Peyer's patch (tissue), 4 donors: ENCODE measurements around the gene MGST1. TPM values are rescaled to one million over a fixed set of nuclear protein-coding genes. Genes with fewer than 3 reads are reported as not detected.
A peak's percentile ranks its signal among the peaks of the same experiment; 100 is the strongest.

ENCODE experiments used
- DNase-seq, 3 donors: peaks; one replicate each; pipeline ENCODE4 v3.0.0-alpha.2; 2017 to 2019
- H3K27ac ChIP-seq, 4 donors: fragments of 200-600 bp; sonication (generic); one replicate each; pipeline ENCODE4 v1.5.1; 2016 to 2019
- H3K27me3 ChIP-seq, 2 donors: fragments of 200-600 bp; sonication (generic); one replicate each; pipeline ENCODE4 v1.5.1; 2019
- H3K36me3 ChIP-seq, 3 donors: fragments of 200-600 bp; sonication (generic); one replicate each; pipeline ENCODE4 v1.5.1; 2016 to 2019
- H3K4me1 ChIP-seq, 4 donors: fragments of 200-600 bp; sonication (generic); one replicate each; pipeline ENCODE4 v1.5.1; 2016 to 2019
- H3K4me3 ChIP-seq, 4 donors: fragments of 200-600 bp; sonication (generic); 1 replicate in 3 of 4; 2 replicates in 1 of 4; pipeline ENCODE4 v1.5.1; 2016 to 2019; ENCODE audit warnings: mild to moderate bottlenecking in 1 of 4
- H3K9me3 ChIP-seq, 4 donors: fragments of 200-600 bp; sonication (generic); one replicate each; pipeline ENCODE4 v1.5.1; 2016 to 2019; ENCODE audit warnings: mild to moderate bottlenecking in 1 of 4
- POLR2A ChIP-seq, 2 donors: fragments of 450-650 bp; IDR thresholded peaks; one replicate each; pipeline ENCODE4 v1.5.1; 2017; ENCODE audit warnings: antibody characterized with exemption in 2 of 2, mild to moderate bottlenecking in 2 of 2, moderate library complexity in 2 of 2
- total RNA-seq, 4 donors: library from RNA; depleted of rRNA; stranded (reverse); fragments of >200 nt; gene quantifications; one replicate each; pipeline ENCODE4 v1.1.0, GENCODE V29; 2016
- TF ChIP-seq, protein P1 (sequence below), 6 experiments: fragments of 450-650 bp in 4 of 6; fragments of 200-600 bp in 2 of 6; sonication (generic) in 1 of 6; IDR thresholded peaks; one replicate each; pipeline ENCODE4 v1.5.1; 2017 to 2019; ENCODE audit warnings: antibody characterized with exemption in 6 of 6, mild to moderate bottlenecking in 3 of 6, moderate library complexity in 1 of 6

The MGST1 gene
- total RNA-seq, 4 donors from 2014 or later: 55.3 to 197 (median 125) TPM

DNA sequence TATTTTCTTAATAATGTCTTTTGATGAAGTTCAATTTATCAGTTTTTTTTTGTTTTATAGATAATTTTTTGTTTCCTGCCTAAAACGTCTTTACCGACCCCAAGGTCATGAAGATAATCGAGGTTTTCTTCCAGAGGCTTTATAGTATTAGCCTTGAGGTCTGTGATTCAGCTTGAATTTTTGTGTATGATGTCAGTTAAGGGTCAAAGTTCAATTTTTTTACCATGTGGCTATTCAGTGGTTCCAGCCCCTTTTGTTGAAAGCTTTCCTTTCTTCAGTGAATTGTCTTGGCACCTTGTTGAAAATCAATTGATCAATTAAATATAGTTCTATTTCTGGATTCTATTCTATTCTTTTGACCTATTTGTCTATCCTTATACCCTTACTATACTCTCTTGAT is 3.2 kb upstream of the MGST1 start:
- no peak overlapping the region for H3K4me3 ChIP-seq
- H3K4me1 ChIP-seq: peaks cover 0 to 5% (median 0%) of the 10 kb centered on the region in 4 donors
- no peaks in the 10 kb centered on the region for H3K9me3 ChIP-seq
- no peaks in the 10 kb centered on the region for H3K36me3 ChIP-seq
- H3K27me3 ChIP-seq: no peaks in the 10 kb centered on the region
- no peak overlapping the region for H3K27ac ChIP-seq
- no peak for DNase-seq
- no peak for TF ChIP-seq POLR2A (IDR thresholded peaks at IDR 0.05)

DNA sequence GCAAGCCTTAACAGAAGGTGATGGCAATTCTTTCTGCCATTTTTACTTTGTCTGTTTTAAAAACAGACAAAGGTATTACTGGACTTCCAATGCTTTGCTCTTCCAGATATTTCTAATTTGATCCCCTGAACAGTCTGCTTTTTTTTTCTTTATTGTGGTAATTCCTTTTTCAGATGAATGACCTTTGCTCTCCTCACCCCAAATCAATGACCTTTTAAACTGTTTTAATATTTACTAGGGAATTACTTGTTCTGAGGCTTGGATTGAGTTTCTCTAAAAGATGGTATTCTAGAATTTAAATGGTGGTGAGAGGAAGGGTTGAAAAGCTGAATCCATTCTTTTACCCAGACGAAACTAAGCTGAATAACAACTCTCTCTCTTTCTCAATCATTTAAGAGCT is 2.3 kb upstream of the MGST1 start:
- no peak overlapping the region for H3K4me3 ChIP-seq
- H3K27me3 ChIP-seq: no peaks in the 10 kb centered on the region
- no peak for DNase-seq
- TF ChIP-seq, protein P1, sequence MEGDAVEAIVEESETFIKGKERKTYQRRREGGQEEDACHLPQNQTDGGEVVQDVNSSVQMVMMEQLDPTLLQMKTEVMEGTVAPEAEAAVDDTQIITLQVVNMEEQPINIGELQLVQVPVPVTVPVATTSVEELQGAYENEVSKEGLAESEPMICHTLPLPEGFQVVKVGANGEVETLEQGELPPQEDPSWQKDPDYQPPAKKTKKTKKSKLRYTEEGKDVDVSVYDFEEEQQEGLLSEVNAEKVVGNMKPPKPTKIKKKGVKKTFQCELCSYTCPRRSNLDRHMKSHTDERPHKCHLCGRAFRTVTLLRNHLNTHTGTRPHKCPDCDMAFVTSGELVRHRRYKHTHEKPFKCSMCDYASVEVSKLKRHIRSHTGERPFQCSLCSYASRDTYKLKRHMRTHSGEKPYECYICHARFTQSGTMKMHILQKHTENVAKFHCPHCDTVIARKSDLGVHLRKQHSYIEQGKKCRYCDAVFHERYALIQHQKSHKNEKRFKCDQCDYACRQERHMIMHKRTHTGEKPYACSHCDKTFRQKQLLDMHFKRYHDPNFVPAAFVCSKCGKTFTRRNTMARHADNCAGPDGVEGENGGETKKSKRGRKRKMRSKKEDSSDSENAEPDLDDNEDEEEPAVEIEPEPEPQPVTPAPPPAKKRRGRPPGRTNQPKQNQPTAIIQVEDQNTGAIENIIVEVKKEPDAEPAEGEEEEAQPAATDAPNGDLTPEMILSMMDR (IDR thresholded peaks at IDR 0.05): no peak
- no peak for TF ChIP-seq POLR2A (IDR thresholded peaks at IDR 0.05)
- H3K36me3 ChIP-seq: no peaks in the 10 kb centered on the region
- peaks cover 0 to 5% (median 0%) of the 10 kb centered on the region in 4 donors for H3K4me1 ChIP-seq
- H3K9me3 ChIP-seq: no peaks in the 10 kb centered on the region
- peak overlapping the region in 1 of 4 donors; percentile 53 for H3K27ac ChIP-seq

DNA sequence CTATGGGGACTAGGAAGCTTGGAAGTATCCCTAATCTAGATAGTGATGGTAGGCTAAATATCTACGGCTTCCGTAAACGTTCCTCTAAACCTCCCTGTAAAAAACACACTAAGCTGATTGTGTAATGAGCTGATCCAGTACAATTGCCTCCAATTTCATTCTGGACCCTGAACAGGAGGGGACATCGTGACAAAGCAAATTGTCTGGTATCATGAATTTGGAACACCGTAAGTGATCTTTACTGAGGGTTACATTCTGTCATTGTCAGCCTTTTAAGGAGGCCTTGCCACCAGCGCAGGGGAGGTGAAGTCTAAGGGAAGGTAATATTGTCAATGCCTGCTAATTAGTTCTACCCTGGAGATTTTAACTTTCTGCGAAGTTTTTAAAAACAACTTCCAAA is 487 bp upstream of the MGST1 start:
- Histone ChIP-seq H3K36me3 (no peaks in the 10 kb centered on the region), H3K4me3 (peak overlapping the region in 3 of 4 donors; percentile 25 to 66 (median 57)), H3K27ac (peak overlapping the region in 3 of 4 donors; percentile 59 to 82 (median 67)), H3K27me3 (no peaks in the 10 kb centered on the region), H3K9me3 (no peaks in the 10 kb centered on the region), H3K4me1 (peaks cover 0 to 5% (median 0%) of the 10 kb centered on the region in 4 donors)
- DNase-seq: no peak
- no peak for TF ChIP-seq POLR2A (IDR thresholded peaks at IDR 0.05)
- TF ChIP-seq, protein P1 (IDR thresholded peaks at IDR 0.05): no peak

DNA sequence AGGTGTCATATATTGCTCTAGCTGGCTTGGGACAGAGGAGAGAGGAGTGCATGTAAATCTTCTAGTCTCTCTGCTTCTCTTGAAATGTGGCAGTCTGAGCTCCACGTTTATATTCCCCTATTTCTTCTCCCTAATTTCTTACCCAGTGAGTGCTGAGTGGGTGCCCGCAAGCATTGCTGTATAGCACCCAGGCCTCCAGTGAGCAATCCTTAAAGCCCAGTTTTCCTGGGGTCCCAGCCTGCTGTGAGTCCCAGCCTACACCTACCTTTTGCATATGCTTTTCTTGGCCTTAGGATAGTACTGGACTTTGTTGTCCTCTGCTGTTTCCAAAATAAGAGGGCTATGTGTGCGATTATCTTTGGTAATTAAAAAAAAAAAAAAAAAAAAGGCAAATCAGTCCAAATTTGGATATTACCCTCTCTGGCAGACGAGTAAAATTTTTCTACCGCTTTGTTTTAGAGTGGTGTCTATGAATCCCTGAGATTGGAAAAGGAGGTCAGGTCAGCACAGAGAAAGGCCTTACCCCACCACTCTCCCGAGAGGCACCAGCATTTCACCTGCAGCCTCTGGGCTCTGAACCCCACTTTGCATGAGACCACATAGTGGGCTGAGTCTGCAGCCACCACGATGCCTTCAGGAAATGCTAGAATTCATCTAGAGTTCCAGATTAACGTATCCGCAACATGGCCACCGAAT is 1.1 kb downstream of the MGST1 start:
- no peaks in the 10 kb centered on the region for H3K27me3 ChIP-seq
- DNase-seq: no peak
- TF ChIP-seq POLR2A (IDR thresholded peaks at IDR 0.05): no peak
- TF ChIP-seq, protein P1 (IDR thresholded peaks at IDR 0.05): no peak
- H3K9me3 ChIP-seq: no peaks in the 10 kb centered on the region
- H3K27ac ChIP-seq: peak overlapping the region in 3 of 4 donors; percentile 59 to 82 (median 67)
- H3K4me3 ChIP-seq: peak overlapping the region in 3 of 4 donors; percentile 25 to 66 (median 57)
- no peaks in the 10 kb centered on the region for H3K36me3 ChIP-seq
- peaks cover 0 to 5% (median 0%) of the 10 kb centered on the region in 4 donors for H3K4me1 ChIP-seq

DNA sequence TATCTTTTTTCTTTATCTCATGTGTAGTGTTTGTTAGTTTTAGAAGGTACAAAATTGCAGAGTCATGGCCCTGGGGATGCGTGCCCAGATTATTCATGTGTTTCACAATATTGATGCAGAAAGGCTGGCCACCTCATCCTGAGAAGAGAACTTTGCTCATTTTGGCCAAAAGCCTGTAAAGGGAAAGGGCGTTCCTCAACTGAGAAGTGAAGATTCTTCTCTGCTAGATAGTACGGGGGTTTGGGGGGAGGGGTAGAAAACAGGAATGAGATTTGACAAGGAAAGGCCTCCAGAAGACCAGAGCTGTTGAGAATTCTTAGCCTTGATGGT is 1.7 kb downstream of the MGST1 start:
- H3K36me3 ChIP-seq: no peaks in the 10 kb centered on the region
- peak in 1 of 3 donors; percentile 80 for DNase-seq
- peak overlapping the region in 3 of 4 donors; percentile 25 to 66 (median 57) for H3K4me3 ChIP-seq
- TF ChIP-seq, protein P1 (IDR thresholded peaks at IDR 0.05): no peak
- no peak for TF ChIP-seq POLR2A (IDR thresholded peaks at IDR 0.05)
- H3K27ac ChIP-seq: peak overlapping the region in 3 of 4 donors; percentile 59 to 82 (median 67)
- H3K9me3 ChIP-seq: no peaks in the 10 kb centered on the region
- H3K4me1 ChIP-seq: peaks cover 0 to 5% (median 0%) of the 10 kb centered on the region in 4 donors
- H3K27me3 ChIP-seq: no peaks in the 10 kb centered on the region

DNA sequence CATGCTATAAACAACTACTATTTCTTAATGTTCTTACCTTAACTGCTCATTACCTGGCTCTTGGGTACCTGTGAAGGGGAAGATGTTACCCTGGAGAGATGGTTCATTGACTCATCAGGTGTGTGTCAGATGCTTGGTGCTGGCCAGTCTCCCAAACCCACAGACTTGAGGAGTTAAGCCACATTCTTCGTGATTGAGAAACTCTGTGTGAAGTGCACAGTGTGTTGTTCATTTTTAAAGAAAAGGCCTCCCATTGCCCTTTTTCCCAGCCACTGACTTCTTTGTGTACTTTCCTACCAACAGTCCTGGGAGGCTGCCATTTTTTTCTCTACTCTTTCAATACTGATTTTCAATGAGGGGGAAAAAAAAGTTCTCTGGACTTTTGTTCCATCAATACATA is 3.2 kb downstream of the MGST1 start:
- TF ChIP-seq, protein P1 (IDR thresholded peaks at IDR 0.05): no peak
- no peak for DNase-seq
- H3K27ac ChIP-seq: no peak overlapping the region
- no peaks in the 10 kb centered on the region for H3K36me3 ChIP-seq
- no peaks in the 10 kb centered on the region for H3K4me1 ChIP-seq
- H3K27me3 ChIP-seq: no peaks in the 10 kb centered on the region
- H3K9me3 ChIP-seq: no peaks in the 10 kb centered on the region
- H3K4me3 ChIP-seq: no peak overlapping the region
